Stimulated activated CD4-positive, alpha-beta T cell treated with anti-CD3 and anti-CD28 coated beads, Interleukin-4, amount 100 ng/mL, for 1 hour (primary cell): ENCODE measurements around the gene PTPRT.

ENCODE experiments used
- DNase-seq: peaks from one replicate; pipeline ENCODE4 v3.0.0-alpha.2; 2020

The PTPRT gene

DNA sequence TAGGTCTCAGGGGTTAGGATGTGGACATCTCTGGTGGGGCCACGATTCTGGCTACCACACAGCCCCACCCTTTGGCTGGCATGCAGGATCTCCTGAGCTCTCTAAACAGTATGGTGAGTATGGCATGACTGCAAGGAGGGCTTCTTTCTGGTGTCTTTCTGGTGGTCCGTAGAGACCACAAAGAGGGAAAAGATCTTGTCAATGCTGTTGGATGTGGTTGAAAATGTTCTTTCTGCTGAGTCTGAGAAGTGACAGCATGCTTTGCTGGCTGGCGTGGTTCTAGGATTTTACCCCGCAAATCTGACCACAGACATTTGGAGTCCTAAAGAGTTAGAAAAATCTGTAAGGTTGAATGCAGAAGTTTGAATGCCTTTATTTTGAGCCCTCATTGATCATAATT lies 1096.7 kb downstream of the PTPRT start:
- no peak for DNase-seq

DNA sequence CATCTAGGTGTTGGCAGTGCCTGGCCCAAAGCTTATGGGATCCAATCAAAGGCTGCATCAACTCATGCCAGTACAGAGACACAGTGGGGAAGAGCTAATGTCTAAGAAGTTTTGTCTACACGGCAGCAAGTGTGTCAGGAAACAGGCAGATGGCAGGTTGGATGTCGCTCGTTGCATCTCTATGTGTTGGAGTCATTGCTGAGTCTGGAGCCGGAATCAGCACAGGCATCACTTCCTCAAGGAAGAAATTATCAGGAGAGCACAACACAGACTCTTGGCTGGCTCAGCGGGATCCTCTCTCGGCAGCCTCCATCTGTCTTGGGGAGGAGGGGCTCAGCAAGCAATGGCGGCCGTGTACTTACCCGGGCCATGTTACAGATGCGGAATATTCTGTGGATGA lies 1104.3 kb downstream of the PTPRT start:
- DNase-seq: no peak

DNA sequence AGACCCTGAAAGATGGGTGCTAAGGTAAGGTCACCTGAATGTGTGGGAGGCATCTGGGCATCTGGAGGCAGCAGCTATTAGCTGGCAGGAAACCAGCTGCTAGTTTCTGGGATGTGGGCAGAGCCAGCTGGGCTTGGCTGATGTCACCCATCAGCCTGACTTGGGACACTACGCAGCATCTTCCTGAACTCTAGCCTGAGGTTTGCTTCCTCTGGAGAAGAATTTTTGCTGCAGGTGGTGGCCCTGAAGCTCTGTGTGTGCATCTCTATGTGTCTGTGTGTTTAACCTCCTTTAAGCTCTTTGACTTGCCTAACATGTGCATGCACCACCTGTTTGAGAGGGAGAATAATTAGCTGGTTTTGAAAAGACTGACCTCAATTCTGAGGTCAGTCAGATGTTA lies 1106.4 kb downstream of the PTPRT start:
- DNase-seq: no peak

DNA sequence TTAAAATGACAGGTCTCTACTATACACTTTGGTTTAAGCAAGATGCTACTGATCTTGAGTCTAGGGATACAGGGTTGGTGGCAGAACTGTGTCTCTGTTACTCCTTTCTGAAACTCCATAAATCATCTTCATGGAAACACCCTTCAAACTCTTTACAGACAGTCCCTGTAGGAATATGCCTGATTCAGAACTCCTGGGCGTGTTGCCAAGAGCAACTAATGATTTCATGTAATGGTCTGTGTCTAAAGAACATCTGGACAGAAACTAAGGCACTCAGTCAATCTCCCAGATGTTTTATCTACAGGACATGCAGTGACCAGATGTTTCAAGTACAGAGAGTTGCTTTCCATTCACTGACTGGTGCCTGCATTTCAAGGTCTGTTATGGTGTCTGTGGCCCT lies 1107.1 kb downstream of the PTPRT start:
- no peak for DNase-seq

DNA sequence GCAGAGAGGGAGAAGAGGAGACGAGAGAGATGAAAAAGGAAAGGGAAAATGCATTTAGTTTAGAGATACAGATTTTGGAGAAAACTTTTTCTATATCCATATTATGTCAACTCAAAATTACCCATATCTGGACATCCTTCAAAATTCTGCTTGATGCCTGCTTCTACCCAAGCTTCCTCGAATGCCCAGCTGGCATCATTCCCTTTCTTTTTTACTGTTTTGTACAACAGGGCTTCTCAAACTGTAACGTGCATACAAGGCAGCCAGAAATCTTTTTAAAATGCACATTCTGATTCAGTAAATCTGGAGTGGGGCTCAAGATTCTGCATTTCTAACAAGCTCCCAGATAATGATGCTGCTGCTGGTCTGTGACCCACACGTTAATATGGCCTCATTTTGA lies 1108.8 kb downstream of the PTPRT start:
- no peak for DNase-seq

DNA sequence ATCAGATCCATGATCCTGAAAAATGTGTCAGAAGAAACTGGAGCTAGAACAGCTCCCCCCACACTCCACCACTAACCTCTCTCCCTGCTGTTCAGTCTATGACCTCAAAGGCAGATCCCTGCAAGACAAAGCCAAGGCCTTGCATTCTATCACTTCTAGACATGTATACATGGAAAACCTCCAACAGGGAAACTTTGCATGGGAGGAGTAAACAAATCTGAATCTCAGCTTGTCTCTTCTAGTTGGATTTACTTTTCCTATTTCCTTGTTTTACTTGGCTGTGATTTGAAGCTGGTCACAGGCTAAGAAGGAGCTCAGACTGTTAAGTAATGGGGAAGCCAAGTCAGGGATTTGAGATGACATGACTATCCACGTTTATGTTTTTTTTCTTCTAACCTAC lies 1114.8 kb downstream of the PTPRT start:
- DNase-seq: no peak

DNA sequence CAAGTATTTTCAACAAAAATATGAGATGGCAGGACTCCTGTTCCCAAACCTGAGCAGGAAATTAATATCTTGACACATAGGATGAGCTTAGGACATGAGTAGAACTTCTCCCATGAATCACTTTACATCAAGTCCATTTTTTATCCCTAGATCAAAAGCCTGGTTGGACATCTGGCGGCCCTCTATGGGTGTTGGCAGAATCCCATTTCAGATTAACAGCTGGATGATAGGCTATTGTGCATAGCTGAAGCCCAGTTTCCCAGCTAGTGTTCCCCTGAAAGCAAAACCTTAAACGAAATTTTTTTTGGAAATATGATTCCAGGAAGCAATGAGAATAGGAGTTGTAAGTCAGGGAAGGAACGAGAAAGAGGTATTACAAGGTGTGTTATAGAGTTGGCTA lies 1122.1 kb downstream of the PTPRT start:
- DNase-seq: no peak

DNA sequence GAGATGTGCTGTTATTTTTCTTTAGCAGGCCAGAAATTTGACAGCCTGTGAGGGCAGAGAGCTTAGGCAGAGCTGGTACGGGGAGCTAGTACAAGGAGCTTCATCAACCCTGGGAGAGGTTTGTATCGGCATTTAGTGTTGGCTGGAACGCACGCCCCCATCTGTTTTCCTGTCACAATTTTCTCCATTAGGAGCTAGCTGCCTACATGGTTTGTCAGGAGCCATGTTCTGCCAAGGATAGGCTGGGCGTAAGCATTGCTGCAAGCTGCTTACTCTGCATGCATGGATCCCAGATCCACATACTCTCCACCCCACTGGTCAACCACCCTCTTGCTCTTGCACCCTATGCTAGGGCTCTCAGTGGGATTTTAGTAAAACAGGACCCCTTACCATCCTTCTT lies 1122.5 kb downstream of the PTPRT start:
- no peak for DNase-seq

DNA sequence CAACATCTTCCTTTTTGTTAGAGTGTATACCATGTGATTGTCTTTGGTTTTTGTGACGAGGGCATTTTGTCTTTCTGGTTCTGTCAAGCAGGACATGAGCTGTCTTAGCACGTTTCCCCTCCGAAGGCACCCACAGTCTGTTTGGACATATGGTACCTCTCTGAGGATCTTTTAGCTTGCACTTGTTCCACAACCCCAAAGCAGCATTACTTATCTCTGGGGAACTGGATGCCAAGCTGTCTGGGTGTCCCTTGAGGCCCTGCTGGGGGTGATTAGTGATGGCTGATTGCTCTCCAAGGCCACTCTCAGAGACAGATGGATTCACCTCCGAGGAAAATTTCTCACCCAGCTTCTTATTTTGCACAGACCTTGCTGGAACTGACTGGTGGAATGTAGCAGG lies 1126.6 kb downstream of the PTPRT start:
- no peak for DNase-seq

DNA sequence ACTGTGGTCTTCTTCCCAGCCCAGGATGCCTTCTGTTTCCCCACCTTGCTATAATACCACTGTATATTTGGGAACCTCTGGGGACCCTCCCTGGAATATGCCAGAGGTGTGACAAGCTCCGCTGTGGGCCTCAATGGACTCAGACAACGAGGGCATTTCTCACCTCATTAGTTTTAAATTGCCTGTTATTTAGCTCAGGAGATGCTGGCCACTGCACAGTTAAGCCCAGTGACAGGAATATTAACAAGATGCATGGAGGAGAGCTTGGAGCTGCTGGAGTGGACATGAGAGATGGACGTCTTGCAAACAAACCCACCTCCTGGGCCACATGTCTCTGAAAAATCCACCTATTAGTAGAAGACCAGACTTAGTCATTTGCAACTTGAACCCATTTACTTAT lies 1136.4 kb downstream of the PTPRT start:
- no peak for DNase-seq

DNA sequence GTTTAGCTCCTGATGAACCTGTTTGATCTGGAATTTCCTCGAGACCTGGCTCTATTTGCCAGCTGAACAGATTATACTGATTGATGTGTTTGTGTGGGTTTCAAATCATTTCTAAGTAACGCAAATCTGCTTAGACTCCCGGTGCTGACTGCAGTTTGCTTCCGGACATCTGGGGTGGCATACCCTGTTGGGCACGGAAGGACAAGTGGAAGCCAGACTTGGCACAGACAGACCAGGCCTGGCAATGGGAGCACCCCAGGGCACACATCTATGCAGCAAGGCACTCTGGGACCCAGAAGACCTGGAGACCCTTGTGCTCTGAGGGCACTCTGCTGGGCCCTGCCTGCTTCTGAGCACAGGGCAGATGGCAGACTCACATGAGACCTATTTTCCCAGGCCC lies 1137.8 kb downstream of the PTPRT start:
- no peak for DNase-seq

DNA sequence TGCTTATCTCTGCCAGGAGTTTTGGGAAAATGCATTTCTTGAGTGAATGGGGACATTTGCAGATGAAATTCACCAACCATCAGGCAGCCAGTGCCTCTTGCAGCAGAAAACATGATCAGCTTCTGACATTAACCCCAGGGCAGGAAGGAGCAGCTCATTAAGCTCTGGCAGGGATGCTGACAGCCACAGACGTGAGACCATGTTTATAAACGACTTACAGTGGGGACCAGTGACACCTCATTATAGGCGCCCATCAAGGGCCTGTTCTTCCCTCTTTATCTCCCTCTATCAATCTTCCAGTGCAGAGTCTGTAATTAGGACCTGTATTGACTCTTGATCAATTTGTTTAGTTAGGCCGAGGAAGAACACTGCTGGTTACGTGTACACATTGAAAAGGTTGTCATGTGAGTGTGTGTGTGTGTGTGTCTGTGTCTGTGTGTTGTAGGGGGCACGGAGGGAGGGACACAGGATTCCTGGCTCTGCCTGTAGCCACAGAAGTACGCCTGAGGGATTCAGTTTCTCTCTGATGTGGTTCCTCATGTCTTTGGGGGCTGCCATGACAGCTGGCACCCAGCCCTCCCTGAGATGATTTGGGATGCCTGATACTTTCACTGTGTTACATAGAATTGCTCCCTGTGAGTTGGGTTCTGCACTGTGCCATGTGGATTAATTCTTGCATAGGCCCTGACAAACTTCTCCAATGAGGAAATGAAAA lies 1143.2 kb downstream of the PTPRT start:
- DNase-seq: no peak

DNA sequence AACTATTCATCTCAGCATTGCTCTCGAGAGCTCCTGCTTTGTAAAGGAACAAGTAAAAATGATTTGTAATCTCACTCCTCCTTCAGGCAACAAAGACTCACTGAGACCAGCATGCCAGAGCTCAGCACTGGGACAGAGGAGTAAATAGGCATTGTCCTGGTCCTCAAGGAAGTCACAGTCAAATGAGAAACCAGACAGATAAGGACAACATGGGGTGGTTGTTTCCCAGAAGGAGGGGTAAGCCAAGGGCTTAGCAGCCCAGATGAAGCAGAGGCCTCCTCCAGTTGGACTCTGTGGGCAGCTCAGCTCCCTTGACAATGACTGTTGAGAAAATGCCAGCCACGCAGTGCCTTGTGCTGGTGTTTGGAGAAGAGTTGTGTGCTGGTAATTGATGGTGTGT lies 1145.8 kb downstream of the PTPRT start:
- DNase-seq: no peak

DNA sequence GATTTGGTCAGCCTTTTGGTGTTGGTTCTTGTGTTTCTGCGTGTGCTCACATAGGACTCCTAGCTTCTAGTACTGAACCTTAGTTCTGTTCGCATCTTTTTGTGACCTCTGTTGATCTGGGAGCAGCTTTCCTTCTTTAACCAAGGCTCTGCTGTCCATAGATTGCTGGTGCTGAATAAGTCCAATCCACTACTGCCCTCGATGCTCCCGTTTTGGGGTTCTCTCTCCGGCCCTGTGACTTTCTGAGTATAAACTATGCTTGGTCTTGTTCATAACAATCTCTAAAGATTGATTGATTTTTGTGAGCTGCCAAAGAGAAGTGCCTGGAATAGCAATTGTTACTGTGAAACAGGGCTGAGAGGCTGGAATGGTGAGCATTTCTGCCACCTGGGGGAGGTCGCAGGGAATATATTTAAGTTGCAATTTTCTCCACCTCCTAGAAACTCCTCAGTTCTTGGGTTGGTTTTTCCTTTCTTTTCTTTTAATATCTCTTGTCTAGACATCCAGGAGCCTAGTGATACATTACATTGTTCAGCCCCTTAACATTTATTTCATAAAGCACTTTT lies 1148.6 kb downstream of the PTPRT start:
- no peak for DNase-seq

DNA sequence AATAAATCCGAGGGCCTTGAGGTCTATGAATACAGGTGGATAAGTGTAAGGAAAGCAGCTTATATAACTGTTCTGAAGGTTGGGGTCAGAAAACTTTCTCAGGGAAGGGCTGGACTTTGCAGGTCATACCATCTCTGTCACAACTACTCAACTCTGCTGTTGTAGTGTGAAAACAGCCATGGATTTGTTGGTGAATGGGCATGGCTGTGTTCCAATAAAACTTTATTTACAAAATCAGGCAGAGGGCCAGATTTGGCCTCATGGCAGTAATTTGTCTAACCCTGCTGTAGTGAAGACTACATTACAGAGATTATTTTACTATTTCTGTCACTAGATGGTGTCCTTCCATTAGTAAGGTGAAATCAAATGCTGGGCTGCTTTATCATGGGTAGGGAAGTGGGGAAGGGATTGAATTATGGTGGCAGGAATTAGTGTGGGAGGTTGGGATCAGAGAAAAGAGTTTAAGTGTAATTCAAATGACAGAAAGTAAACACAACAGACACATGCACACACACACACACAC lies 1161.9 kb downstream of the PTPRT start:
- no peak for DNase-seq

DNA sequence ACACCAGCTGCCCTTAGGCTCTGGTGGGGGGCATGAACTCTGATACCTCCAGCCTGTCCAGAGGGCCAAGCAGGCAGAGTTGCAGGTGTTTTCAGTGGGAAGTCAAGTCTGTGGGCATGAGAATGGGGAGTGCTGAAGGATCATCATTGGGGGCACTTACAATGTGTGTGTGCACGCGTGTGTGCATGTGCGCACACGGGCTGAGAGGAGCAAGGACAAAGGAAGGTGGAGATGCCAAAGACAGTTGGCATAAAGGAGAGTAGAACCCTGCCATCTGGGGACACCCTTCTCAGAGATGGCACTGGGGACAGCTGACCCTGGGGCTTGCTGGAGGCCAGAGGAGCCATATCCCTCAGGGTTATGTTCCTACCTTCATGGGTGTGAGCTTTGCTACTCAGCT lies 1163.1 kb downstream of the PTPRT start:
- no peak for DNase-seq

DNA sequence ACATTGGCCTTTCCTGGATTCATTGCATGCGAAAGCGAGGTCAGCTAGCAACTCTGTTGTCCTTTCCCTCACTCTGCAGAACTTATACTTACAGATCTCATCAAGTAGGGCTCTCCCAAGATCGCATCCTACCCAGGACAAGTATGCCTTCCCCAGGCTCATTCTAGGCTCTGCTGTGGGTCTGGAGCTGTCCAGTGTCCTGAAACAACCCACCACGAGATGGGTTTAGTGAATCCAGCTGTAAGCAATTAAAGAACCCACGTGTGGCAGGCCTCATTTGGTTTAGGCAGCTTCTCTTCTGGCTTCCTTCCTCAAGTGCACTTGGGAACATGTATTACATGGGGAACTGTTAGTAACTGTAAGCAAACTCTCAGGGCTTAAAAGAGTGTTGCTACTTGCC lies 1165.1 kb downstream of the PTPRT start:
- no peak for DNase-seq
